ENCODE results near the gene HTRA3.

DNA sequence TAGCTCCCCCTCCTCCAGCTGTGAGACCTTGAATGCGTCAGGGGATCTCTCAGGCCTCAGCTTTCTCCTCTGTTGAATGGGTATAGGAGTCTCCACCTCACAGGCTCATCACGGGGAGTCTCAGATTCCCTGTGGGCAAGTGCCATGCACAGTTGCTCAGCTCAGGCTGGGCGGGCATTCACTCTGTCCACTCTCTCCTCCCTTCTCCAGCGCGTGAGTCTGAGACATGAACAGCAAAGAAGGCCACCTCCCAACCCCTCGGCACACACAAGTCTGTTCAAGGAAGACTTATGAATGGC is 60.0 kb downstream of the HTRA3 start:
- no peak for TF ChIP-seq CTCF (conservative IDR thresholded peaks at IDR 0.05)
- TF ChIP-seq ZFX (IDR thresholded peaks at IDR 0.05), result no peak
